Measurements from ENCODE around the gene LAMA4.

Gene LAMA4

GRCh38 chr6:112287577-112288225 lies 33.3 kb upstream of the LAMA4 start:
- Mint-ChIP-seq H3K27ac (no peak overlapping the region), H3K36me3 (ENCODE audit: insufficient read depth) (no peaks in the 10 kb centered on the region), H3K4me3 (no peak overlapping the region), H3K4me1 (ENCODE audit: low read depth in 2 of 2) (peaks cover 15 to 17% of the 10 kb centered on the region in 2 donors), H3K27me3 (peaks cover 44 to 66% of the 10 kb centered on the region in 2 donors), H3K9me3 (no peaks in the 10 kb centered on the region)
- no peak for ATAC-seq (replicated peaks)
- DNase-seq = no peak

- Mint-ChIP-seq H3K27me3 (peaks cover 45 to 66% of the 10 kb centered on the region in 2 donors), H3K4me1 (ENCODE audit: low read depth in 2 of 2) (peaks cover 15 to 17% of the 10 kb centered on the region in 2 donors), H3K4me3 (peak overlapping the region in 1 of 2 donors; percentile 0), H3K9me3 (no peaks in the 10 kb centered on the region), H3K27ac (no peak overlapping the region), H3K36me3 (ENCODE audit: insufficient read depth) (no peaks in the 10 kb centered on the region)
- ATAC-seq (replicated peaks) = no peak
- no peak for DNase-seq
Observed at GRCh38 chr6:112286500-112287144, 32.3 kb upstream of the LAMA4 start.

DNA sequence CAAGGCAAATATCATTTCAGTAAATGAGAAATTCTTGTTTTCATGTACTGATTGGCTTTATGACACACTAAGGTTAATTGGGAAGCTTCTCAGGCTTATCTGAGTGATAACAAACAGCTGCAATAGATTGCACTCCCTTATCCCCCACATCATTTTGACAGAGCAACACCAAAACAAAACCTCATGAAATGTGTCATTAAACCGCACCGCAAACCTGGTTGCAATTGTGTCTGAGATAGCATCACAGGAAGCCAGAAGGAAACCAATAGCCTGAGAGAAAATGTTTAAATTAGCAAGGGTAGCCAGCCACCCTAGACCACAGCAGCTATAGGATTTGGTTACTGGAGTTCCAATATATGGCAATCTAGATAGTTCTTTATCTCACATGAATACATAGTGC lies 31.6 kb upstream of the LAMA4 start:
- H3K4me3 Mint-ChIP-seq = peak overlapping the region; percentile 0 to 1
- H3K27me3 Mint-ChIP-seq = peaks cover 44 to 66% of the 10 kb centered on the region in 2 donors
- H3K36me3 Mint-ChIP-seq (ENCODE audit: insufficient read depth) = no peaks in the 10 kb centered on the region
- H3K9me3 Mint-ChIP-seq = no peaks in the 10 kb centered on the region
- DNase-seq = peak; percentile 58 to 66 (median 63)
- peak; percentile 94 for ATAC-seq (replicated peaks)
- no peak overlapping the region for H3K27ac Mint-ChIP-seq
- H3K4me1 Mint-ChIP-seq (ENCODE audit: low read depth in 2 of 2) = peaks cover 15 to 17% of the 10 kb centered on the region in 2 donors

DNA sequence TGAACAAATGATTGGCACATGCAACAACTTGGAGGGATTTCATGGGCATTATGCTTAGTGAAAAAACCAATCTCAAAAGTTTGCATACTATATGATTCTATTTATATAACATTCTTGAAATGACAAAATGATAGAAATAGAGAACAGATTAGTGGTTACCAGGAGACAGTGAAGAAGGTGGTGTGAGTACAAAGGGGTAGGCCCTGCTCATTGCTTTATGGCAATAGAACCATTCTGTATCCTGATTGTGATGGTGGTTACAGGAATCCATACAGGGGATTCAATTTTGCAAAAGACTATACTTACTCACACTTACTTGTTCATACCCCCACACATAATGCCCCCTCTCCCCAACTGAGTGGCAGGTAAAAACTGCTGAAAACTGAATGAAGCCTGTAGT lies 30.2 kb upstream of the LAMA4 start:
- no peak for DNase-seq
- H3K36me3 Mint-ChIP-seq (ENCODE audit: insufficient read depth) = no peaks in the 10 kb centered on the region
- no peak overlapping the region for H3K4me3 Mint-ChIP-seq
- H3K4me1 Mint-ChIP-seq (ENCODE audit: low read depth in 2 of 2) = peaks cover 15 to 17% of the 10 kb centered on the region in 2 donors
- ATAC-seq (replicated peaks) = no peak
- H3K27ac Mint-ChIP-seq = no peak overlapping the region
- H3K9me3 Mint-ChIP-seq = no peaks in the 10 kb centered on the region
- H3K27me3 Mint-ChIP-seq = peaks cover 49 to 68% of the 10 kb centered on the region in 2 donors

- no peak overlapping the region for H3K4me3 Mint-ChIP-seq
- H3K27me3 Mint-ChIP-seq = peaks cover 44 to 68% of the 10 kb centered on the region in 2 donors
- no peak for DNase-seq
- ATAC-seq (replicated peaks) = no peak
- no peak overlapping the region for H3K27ac Mint-ChIP-seq
- no peaks in the 10 kb centered on the region for H3K9me3 Mint-ChIP-seq
- H3K36me3 Mint-ChIP-seq (ENCODE audit: insufficient read depth) = no peaks in the 10 kb centered on the region
- H3K4me1 Mint-ChIP-seq (ENCODE audit: low read depth in 2 of 2) = peaks cover 15 to 17% of the 10 kb centered on the region in 2 donors
Observed at GRCh38 chr6:112283621-112284020, 29.3 kb upstream of the LAMA4 start.

GRCh38 chr6:112281821-112282615 lies 27.7 kb upstream of the LAMA4 start:
- DNase-seq (no peak), ATAC-seq (replicated peaks) (no peak)
- H3K27me3 Mint-ChIP-seq = peaks cover 60 to 74% of the 10 kb centered on the region in 2 donors
- H3K4me1 Mint-ChIP-seq (ENCODE audit: low read depth in 2 of 2) = peaks cover 12 to 14% of the 10 kb centered on the region in 2 donors
- H3K27ac Mint-ChIP-seq = no peak overlapping the region
- no peaks in the 10 kb centered on the region for H3K9me3 Mint-ChIP-seq
- no peak overlapping the region for H3K4me3 Mint-ChIP-seq
- H3K36me3 Mint-ChIP-seq (ENCODE audit: insufficient read depth) = no peaks in the 10 kb centered on the region

- H3K27me3 Mint-ChIP-seq = peaks cover 75 to 85% of the 10 kb centered on the region in 2 donors
- no peaks in the 10 kb centered on the region for H3K9me3 Mint-ChIP-seq
- no peak for ATAC-seq (replicated peaks)
Observed at GRCh38 chr6:112279031-112279935, 24.9 kb upstream of the LAMA4 start.

DNA sequence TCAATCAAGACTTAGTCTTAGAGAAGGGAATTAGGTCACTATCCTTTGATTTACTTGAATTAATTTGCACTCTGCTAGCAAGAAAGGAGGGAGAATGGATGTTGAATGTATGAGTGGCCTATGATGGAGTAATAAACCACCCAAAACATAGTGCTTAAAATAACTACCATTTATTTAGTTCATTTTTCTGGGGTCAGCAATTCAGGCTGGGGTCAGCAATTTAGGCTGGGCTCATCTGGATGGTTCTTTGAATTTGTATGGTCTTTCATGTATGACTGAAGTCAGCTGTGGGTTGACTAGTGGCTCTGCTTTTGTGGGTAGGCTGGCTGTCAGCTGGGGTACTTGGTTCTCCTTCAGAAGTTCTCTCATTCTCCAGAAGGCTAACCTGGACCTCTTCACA lies 21.0 kb upstream of the LAMA4 start:
- Mint-ChIP-seq H3K4me3 (no peak overlapping the region), H3K27me3 (peaks cover 45 to 55% of the 10 kb centered on the region in 2 donors), H3K4me1 (ENCODE audit: low read depth in 2 of 2) (peaks cover 3 to 5% of the 10 kb centered on the region in 2 donors), H3K27ac (no peak overlapping the region), H3K36me3 (ENCODE audit: insufficient read depth) (no peaks in the 10 kb centered on the region), H3K9me3 (no peaks in the 10 kb centered on the region)
- DNase-seq (no peak), ATAC-seq (replicated peaks) (no peak)

More at GRCh38 chr6:112279031-112279935, 24.9 kb upstream of the LAMA4 start:
- no peak for DNase-seq
- Mint-ChIP-seq H3K4me1 (ENCODE audit: low read depth in 2 of 2) (peaks cover 0 to 4% of the 10 kb centered on the region in 2 donors), H3K27ac (no peak overlapping the region), H3K36me3 (ENCODE audit: insufficient read depth) (no peaks in the 10 kb centered on the region), H3K4me3 (no peak overlapping the region)

DNA sequence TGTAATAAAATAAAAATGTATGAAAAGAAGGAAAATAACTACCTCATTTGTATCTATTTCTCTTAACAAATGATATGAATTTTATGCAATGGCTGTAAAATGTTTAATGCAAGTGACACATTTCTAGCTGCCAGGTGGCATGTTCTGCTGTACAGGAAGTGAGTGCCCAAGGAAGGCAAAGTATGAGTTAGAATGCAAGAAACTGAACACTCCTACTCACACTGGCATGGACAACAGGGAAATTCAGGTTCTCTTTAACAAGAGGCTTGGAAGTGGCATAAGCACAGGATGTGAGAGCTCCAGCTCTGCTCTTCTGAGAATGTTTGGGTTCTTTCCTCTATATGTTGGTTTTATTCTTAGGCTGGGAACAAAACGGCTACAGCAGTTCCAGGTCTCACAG lies 20.4 kb upstream of the LAMA4 start:
- Mint-ChIP-seq H3K27me3 (peaks cover 41 to 49% of the 10 kb centered on the region in 2 donors), H3K4me1 (ENCODE audit: low read depth in 2 of 2) (peaks cover 4 to 9% of the 10 kb centered on the region in 2 donors), H3K27ac (no peak overlapping the region), H3K4me3 (no peak overlapping the region), H3K9me3 (no peaks in the 10 kb centered on the region), H3K36me3 (ENCODE audit: insufficient read depth) (no peaks in the 10 kb centered on the region)
- DNase-seq (no peak), ATAC-seq (replicated peaks) (no peak)

- H3K36me3 Mint-ChIP-seq (ENCODE audit: insufficient read depth) = no peaks in the 10 kb centered on the region
- DNase-seq (no peak), ATAC-seq (replicated peaks) (no peak)
- H3K4me3 Mint-ChIP-seq = no peak overlapping the region
- H3K4me1 Mint-ChIP-seq (ENCODE audit: low read depth in 2 of 2) = peaks cover 4 to 11% of the 10 kb centered on the region in 2 donors
- H3K27me3 Mint-ChIP-seq = peaks cover 31 to 35% of the 10 kb centered on the region in 2 donors
- no peak overlapping the region for H3K27ac Mint-ChIP-seq
- H3K9me3 Mint-ChIP-seq = no peaks in the 10 kb centered on the region
Observed at GRCh38 chr6:112272799-112273198, 18.4 kb upstream of the LAMA4 start.

DNA sequence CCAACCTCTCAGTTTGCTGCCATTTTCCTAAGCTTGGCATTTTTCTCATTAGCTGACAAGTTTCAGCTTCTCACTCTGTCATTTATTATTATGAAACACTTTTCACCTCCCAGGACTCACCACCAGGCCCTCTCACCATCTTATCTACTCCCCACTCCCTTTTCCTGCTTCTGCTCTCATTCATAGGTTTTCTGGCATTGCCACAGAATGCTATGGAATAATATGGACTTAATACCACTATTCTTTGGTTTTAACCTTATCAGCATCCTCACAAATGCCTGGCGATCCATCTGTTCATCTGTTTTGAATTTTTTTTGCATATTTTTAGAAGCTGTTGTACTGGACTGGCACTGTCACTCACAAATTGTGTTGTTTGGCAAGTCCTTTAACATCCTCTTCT lies 16.4 kb upstream of the LAMA4 start:
- Mint-ChIP-seq H3K27ac (no peak overlapping the region), H3K4me1 (ENCODE audit: low read depth in 2 of 2) (peaks cover 4 to 11% of the 10 kb centered on the region in 2 donors), H3K9me3 (no peaks in the 10 kb centered on the region), H3K27me3 (peaks cover 17 to 18% of the 10 kb centered on the region in 2 donors), H3K36me3 (ENCODE audit: insufficient read depth) (no peaks in the 10 kb centered on the region), H3K4me3 (no peak overlapping the region)
- DNase-seq (no peak), ATAC-seq (replicated peaks) (no peak)

- H3K9me3 Mint-ChIP-seq = no peaks in the 10 kb centered on the region
- peaks cover 13 to 15% of the 10 kb centered on the region in 2 donors for H3K27me3 Mint-ChIP-seq
- ATAC-seq (replicated peaks) (peak; percentile 86), DNase-seq (no peak)
- H3K4me1 Mint-ChIP-seq (ENCODE audit: low read depth in 2 of 2) = peaks cover 4 to 11% of the 10 kb centered on the region in 2 donors
- no peaks in the 10 kb centered on the region for H3K36me3 Mint-ChIP-seq (ENCODE audit: insufficient read depth)
- H3K4me3 Mint-ChIP-seq = peak overlapping the region in 1 of 2 donors; percentile 17
- H3K27ac Mint-ChIP-seq = no peak overlapping the region
Observed at GRCh38 chr6:112269979-112270566, 15.7 kb upstream of the LAMA4 start.
